Astrocyte (in vitro differentiated cells and primary cell): ENCODE results near the gene CFAP157. TPM values are rescaled to one million over a fixed set of nuclear protein-coding genes. Genes with fewer than 3 reads are reported as not detected.

Experiments used
- DNase-seq: peaks from one replicate; pipeline ENCODE4 v3.0.0-alpha.2; 2010; ENCODE audit warnings: low read depth
- FAIRE-seq: peaks from 2 replicates; lab custom pipeline; 2011; peaks lifted over from hg19 to GRCh38; lab: Jason Lieb, UNC
- H2AFZ ChIP-seq: 2 replicates; pipeline ENCODE4 v1.6.0; 2012; ENCODE audit warnings: low read depth, low read length, inconsistent platforms
- H3K27ac ChIP-seq: 2 replicates; pipeline ENCODE4 v1.5.1; 2011; ENCODE audit warnings: low read depth, low read length, inconsistent platforms
- H3K27me3 ChIP-seq: 2 replicates; pipeline ENCODE4 v1.6.0; 2011; ENCODE audit warnings: low read length, inconsistent platforms; ENCODE audit not compliant: insufficient read depth
- H3K36me3 ChIP-seq: 2 replicates; pipeline ENCODE4 v1.5.1; 2011; ENCODE audit warnings: low read length, inconsistent platforms; ENCODE audit not compliant: insufficient read depth
- H3K4me1 ChIP-seq: 2 replicates; pipeline ENCODE4 v1.5.1; 2011; ENCODE audit warnings: low read length, inconsistent platforms; ENCODE audit not compliant: insufficient read depth
- H3K4me2 ChIP-seq: 2 replicates; pipeline ENCODE4 v1.6.0; 2012; ENCODE audit warnings: low read length, inconsistent platforms
- H3K4me3 ChIP-seq: 2 replicates; pipeline ENCODE4 v1.5.1; 2011; ENCODE audit warnings: low read depth, mild to moderate bottlenecking, low read length, inconsistent platforms; ENCODE audit not compliant: insufficient read depth
- H3K79me2 ChIP-seq: 2 replicates; pipeline ENCODE4 v1.6.0; 2012; ENCODE audit warnings: mild to moderate bottlenecking, low read length, inconsistent platforms; ENCODE audit not compliant: insufficient read depth
- H3K9ac ChIP-seq: 2 replicates; pipeline ENCODE4 v1.6.0; 2012; ENCODE audit warnings: mild to moderate bottlenecking, low read length, inconsistent platforms
- H3K9me3 ChIP-seq: 2 replicates; pipeline ENCODE4 v1.5.1; 2012; ENCODE audit warnings: low read depth, mild to moderate bottlenecking, low read length, inconsistent platforms; ENCODE audit not compliant: insufficient read depth
- H4K20me1 ChIP-seq: 2 replicates; pipeline ENCODE4 v1.6.0; 2012; ENCODE audit warnings: low read length, inconsistent platforms; ENCODE audit not compliant: insufficient read depth
- H3K27ac Mint-ChIP-seq: one replicate; pipeline ENCODE4 v1.8.0; 2021; ENCODE audit warnings: mild to moderate bottlenecking, mixed read lengths; ENCODE audit not compliant: unreplicated experiment
- H3K27me3 Mint-ChIP-seq: one replicate; pipeline ENCODE4 v1.8.0; 2021; ENCODE audit warnings: low read depth, mixed read lengths; ENCODE audit not compliant: unreplicated experiment
- H3K36me3 Mint-ChIP-seq: one replicate; pipeline ENCODE4 v1.8.0; 2021; ENCODE audit warnings: low read depth, mixed read lengths; ENCODE audit not compliant: unreplicated experiment
- H3K4me1 Mint-ChIP-seq: one replicate; pipeline ENCODE4 v1.8.0; 2021; ENCODE audit warnings: low read depth, mixed read lengths; ENCODE audit not compliant: unreplicated experiment
- H3K4me3 Mint-ChIP-seq: one replicate; pipeline ENCODE4 v1.8.0; 2021; ENCODE audit warnings: mild to moderate bottlenecking, moderate library complexity, mixed read lengths; ENCODE audit not compliant: unreplicated experiment
- H3K9me3 Mint-ChIP-seq: one replicate; pipeline ENCODE4 v1.8.0; 2021; ENCODE audit warnings: mild to moderate bottlenecking, mixed read lengths; ENCODE audit not compliant: unreplicated experiment
- CTCF ChIP-seq: IDR thresholded peaks from 2 replicates; pipeline ENCODE4 v1.5.1; 2011; ENCODE audit warnings: low read depth, mild to moderate bottlenecking, inconsistent platforms, low read length, moderate library complexity; ENCODE audit not compliant: insufficient read depth
- EZH2 ChIP-seq: IDR thresholded peaks from 2 replicates; pipeline ENCODE4 v1.6.1; 2012; ENCODE audit warnings: mild to moderate bottlenecking, low read length, inconsistent platforms; ENCODE audit not compliant: insufficient read depth
- total RNA-seq: library from RNA; stranded (reverse); gene quantifications from 2 replicates; pipeline ENCODE4 v1.2.1, GENCODE V29; 2021

Gene CFAP157
- total RNA-seq, 1 donor from 2014 or later, result 0.09 TPM

DNA sequence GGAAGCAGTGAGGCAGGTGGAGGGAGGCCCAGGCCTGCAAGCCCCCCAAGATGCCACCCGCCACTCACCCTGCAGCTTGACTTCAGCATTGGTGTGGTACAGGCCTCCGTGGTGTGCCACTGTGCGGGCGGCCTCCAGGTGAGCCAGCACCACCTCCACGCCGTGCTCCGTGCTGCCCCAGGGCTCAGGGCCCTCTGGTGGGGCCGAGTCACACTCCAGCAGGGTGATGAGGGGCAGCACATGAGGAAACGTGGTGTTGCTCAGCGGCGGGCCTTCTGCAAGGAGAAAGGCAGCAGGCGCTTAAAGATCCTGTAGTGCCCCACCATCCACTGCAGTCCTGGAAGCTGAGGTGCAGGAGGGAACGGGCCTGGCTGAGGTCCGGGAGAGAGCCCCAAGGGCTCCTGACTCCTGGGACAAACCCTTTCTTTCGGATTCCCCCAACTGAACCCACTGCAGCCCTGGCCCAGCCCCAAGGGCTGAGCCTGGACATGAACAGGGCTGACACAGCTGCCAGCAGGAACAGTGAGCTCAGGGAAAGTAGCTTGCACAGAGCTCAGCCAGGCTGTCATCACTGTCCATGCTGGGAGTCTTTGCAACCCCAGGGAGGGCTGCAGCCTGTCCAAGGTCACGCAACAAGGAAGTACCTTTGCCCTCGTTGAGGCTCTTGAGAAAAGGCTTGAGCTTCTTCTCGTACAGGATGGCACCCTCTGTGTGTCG, 33.0 kb downstream of the CFAP157 start:
- Histone ChIP-seq H3K4me1 (peaks cover 16% of the 10 kb centered on the region), H4K20me1 (no peaks in the 10 kb centered on the region), H3K9ac (no peak overlapping the region), H3K79me2 (no peaks in the 10 kb centered on the region), H2AFZ (no peak overlapping the region), H3K27me3 (no peaks in the 10 kb centered on the region), H3K27ac (no peak overlapping the region), H3K36me3 (no peaks in the 10 kb centered on the region), H3K4me3 (no peak overlapping the region), H3K9me3 (no peaks in the 10 kb centered on the region), H3K4me2 (no peak overlapping the region)
- Mint-ChIP-seq H3K4me1 (peaks cover 3% of the 10 kb centered on the region), H3K4me3 (no peak overlapping the region), H3K27ac (no peak overlapping the region), H3K27me3 (peaks cover 5% of the 10 kb centered on the region), H3K9me3 (no peaks in the 10 kb centered on the region), H3K36me3 (no peaks in the 10 kb centered on the region)
- DNase-seq, result no peak
- no peak for TF ChIP-seq CTCF
- FAIRE-seq, result no peak

- H3K4me1 ChIP-seq, result peaks cover 10% of the 10 kb centered on the region
- no peaks in the 10 kb centered on the region for H3K36me3 ChIP-seq
- no peak overlapping the region for H3K27ac ChIP-seq
- Mint-ChIP-seq H3K9me3 (no peaks in the 10 kb centered on the region), H3K4me1 (peaks cover 3% of the 10 kb centered on the region), H3K4me3 (peak overlapping the region; percentile 79), H3K27me3 (peaks cover 8% of the 10 kb centered on the region), H3K36me3 (no peaks in the 10 kb centered on the region), H3K27ac (no peak overlapping the region)
- H2AFZ ChIP-seq, result peak overlapping the region; percentile 58
- H3K79me2 ChIP-seq, result no peaks in the 10 kb centered on the region
- TF ChIP-seq CTCF, result no peak
- no peak for TF ChIP-seq EZH2
- no peaks in the 10 kb centered on the region for H3K9me3 ChIP-seq
- H3K27me3 ChIP-seq, result no peaks in the 10 kb centered on the region
- H3K4me3 ChIP-seq, result peak overlapping the region; percentile 36
- DNase-seq (peak; percentile 10), FAIRE-seq (no peak)
- H3K9ac ChIP-seq, result no peak overlapping the region
- no peaks in the 10 kb centered on the region for H4K20me1 ChIP-seq
- peak overlapping the region; percentile 80 for H3K4me2 ChIP-seq
Observed at GRCh38 chr9:127741831-127742434, 35.1 kb downstream of the CFAP157 start.
